Ovary (tissue), 3 donors: ENCODE measurements around the gene LRRC70.

Experiments used
- CTCF ChIP-seq, 3 donors: fragments of 450-650 bp in 2 of 3; fragments of 200-600 bp in 1 of 3; IDR thresholded peaks; one replicate each; pipeline versions ENCODE4 v1.5.1 to v1.8.0; 2016 to 2022; ENCODE audit warnings: antibody characterized with exemption in 3 of 3, mild to moderate bottlenecking in 1 of 3
- EP300 ChIP-seq: sonication (generic); formaldehyde crosslinking; IDR thresholded peaks from one replicate; pipeline ENCODE4 v1.6.1; 2017; ENCODE audit warnings: antibody characterized with exemption
- donor health status: DM: no; HTN: no; CAD: no.

- no peak for TF ChIP-seq CTCF (IDR thresholded peaks at IDR 0.05)
- TF ChIP-seq EP300, result no peak
These were observed 40.3 kb upstream of the LRRC70 start for GRCh38 chr5:62538017-62538942.
